Middle frontal gyrus (tissue), 1 donor: ENCODE measurements around the gene RPTOR.
"Not testable (repeated sequence)": the region's sequence is repeated elsewhere in the genome, so short reads cannot be mapped to it uniquely, and the experiment has no call there.

Source experiments
- DNase-seq: peaks from one replicate; pipeline ENCODE4 v3.0.0-alpha.2; 2015; ENCODE audit warnings: low spot score; ENCODE audit errors: extremely low spot score

RPTOR gene

GRCh38 chr17:80873307-80873951, 328.8 kb downstream of the RPTOR start:
- no peak for DNase-seq

- DNase-seq, result no peak
Measured at GRCh38 chr17:80874866-80875445, 330.3 kb downstream of the RPTOR start.

- DNase-seq, result not testable (repeated sequence)
Measured at GRCh38 chr17:80875480-80875995, 330.9 kb downstream of the RPTOR start.

- not testable (repeated sequence) for DNase-seq
Measured at GRCh38 chr17:80876456-80876949, 331.9 kb downstream of the RPTOR start.

GRCh38 chr17:80876950-80877728, 332.5 kb downstream of the RPTOR start:
- DNase-seq, result no peak

- no peak for DNase-seq
Measured at GRCh38 chr17:80877729-80878303, 333.2 kb downstream of the RPTOR start.

GRCh38 chr17:80878876-80879722, 334.5 kb downstream of the RPTOR start:
- DNase-seq, result no peak

GRCh38 chr17:80879723-80880647, 335.3 kb downstream of the RPTOR start:
- no peak for DNase-seq

- no peak for DNase-seq
Measured at GRCh38 chr17:80880648-80880985, 336.0 kb downstream of the RPTOR start.

GRCh38 chr17:80881306-80881705, 336.7 kb downstream of the RPTOR start:
- no peak for DNase-seq

GRCh38 chr17:80882323-80882722, 337.7 kb downstream of the RPTOR start:
- no peak for DNase-seq

- DNase-seq, result no peak
Measured at GRCh38 chr17:80882926-80883685, 338.5 kb downstream of the RPTOR start.

- no peak for DNase-seq
Measured at GRCh38 chr17:80883831-80884735, 339.4 kb downstream of the RPTOR start.

GRCh38 chr17:80884811-80885210, 340.2 kb downstream of the RPTOR start:
- DNase-seq, result no peak

GRCh38 chr17:80885947-80886582, 341.4 kb downstream of the RPTOR start:
- DNase-seq, result no peak

- no peak for DNase-seq
Measured at GRCh38 chr17:80886641-80887573, 342.3 kb downstream of the RPTOR start.
